ENCODE results near the gene GRM2. TPM values are rescaled to one million over a fixed set of nuclear protein-coding genes. Genes with fewer than 3 reads are reported as not detected.

GRM2 gene
- total RNA-seq, 2 experiments from 2014 or later = 0.06 to 0.29 TPM

DNA sequence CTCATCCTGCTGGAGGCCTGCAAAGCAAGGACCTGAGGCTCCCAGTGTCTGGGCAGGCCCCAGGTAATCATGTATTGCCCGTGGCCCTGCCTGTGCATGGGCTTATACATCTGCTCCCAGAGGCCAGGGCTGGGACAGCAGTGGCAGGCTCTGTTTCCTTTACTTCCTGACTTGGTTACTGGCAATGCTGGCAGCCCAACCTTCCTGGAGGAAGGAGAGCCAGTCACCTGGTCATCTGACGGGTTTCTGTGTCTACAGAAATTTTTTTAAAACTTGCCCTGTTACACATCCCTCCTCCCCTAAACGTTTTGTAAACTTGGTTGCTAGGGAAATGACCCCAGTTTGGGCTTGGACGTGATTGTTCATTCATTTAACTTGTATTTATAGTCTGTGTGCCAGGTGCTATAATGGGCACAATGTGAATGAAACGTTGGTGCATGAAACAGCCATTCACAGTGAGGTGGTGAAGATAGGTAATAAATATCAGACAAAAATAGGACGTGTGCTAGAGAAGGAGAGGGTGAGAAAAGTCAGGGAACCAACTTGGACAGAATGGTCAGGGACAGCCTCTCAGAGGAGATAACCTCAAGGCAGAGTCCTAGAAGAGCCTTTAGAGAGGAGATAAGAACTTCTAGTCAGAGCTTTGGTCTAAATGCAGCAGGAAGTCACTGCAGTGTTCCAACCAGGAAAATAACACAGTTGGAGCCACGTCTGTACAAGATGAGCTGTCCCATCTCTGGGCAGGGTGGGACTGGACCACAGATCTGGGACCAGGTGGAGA, 21.7 kb upstream of the GRM2 start:
- intact Hi-C loops (cut with micrococcal nuclease; ENCODE audit: unreplicated experiment) = no loop called here
- DNase-seq (ENCODE audit: low spot score) = no peak
- H3K27ac ChIP-seq (ENCODE audit: low read depth, low read length, poor library complexity, severe bottlenecking) = no peak overlapping the region

DNA sequence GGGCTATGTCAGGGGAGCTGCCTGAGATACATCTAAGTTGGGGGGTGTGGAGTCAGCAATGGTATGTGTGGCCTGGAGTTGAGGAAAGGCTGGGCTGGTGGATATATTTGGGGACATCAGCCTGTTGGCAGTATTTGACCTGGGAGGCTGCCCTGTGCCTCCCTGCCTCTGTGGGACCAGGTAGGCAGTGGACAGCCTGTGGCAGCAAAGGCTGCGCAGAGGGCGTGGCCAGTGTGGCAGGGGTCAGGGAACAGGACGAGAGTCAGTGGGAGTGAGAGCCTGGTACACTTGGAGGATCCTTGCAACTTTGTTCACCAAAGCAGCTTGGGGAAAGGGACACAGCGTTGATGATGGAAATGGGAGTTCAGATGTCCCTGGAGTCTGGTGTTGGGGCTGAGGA, 20.8 kb upstream of the GRM2 start:
- Histone ChIP-seq H3K4me3 (ENCODE audit: low read depth, low read length, poor library complexity, severe bottlenecking) (no peak overlapping the region), H3K9me3 (ENCODE audit: low read length) (no peaks in the 10 kb centered on the region), H3K36me3 (ENCODE audit: insufficient read depth, low read length) (peaks cover 78% of the 10 kb centered on the region), H3K9me2 (ENCODE audit: insufficient read depth, low read length) (no peaks in the 10 kb centered on the region), H4K20me1 (ENCODE audit: insufficient read depth, low read length) (no peaks in the 10 kb centered on the region), H3K27ac (ENCODE audit: low read depth, low read length, poor library complexity, severe bottlenecking) (no peak overlapping the region), H3K4me1 (ENCODE audit: insufficient read depth, low read length, poor library complexity, severe bottlenecking) (peaks cover 31% of the 10 kb centered on the region), H2AFZ (ENCODE audit: low read length) (no peak overlapping the region), H3K79me2 (ENCODE audit: insufficient read depth, low read depth, low read length) (no peaks in the 10 kb centered on the region), H3K4me2 (ENCODE audit: low read length) (peak overlapping the region; percentile 41)
- no peak for DNase-seq (ENCODE audit: low spot score)
- intact Hi-C loops (cut with micrococcal nuclease; ENCODE audit: unreplicated experiment) = no loop called here
- no TSS peak for BruUV-seq (replicated peaks)
- TF ChIP-seq EZH2phosphoT487 (IDR thresholded peaks at IDR 0.05; ENCODE audit: borderline replicate concordance, low read depth, low read length) = no peak
- TF ChIP-seq, protein P1, sequence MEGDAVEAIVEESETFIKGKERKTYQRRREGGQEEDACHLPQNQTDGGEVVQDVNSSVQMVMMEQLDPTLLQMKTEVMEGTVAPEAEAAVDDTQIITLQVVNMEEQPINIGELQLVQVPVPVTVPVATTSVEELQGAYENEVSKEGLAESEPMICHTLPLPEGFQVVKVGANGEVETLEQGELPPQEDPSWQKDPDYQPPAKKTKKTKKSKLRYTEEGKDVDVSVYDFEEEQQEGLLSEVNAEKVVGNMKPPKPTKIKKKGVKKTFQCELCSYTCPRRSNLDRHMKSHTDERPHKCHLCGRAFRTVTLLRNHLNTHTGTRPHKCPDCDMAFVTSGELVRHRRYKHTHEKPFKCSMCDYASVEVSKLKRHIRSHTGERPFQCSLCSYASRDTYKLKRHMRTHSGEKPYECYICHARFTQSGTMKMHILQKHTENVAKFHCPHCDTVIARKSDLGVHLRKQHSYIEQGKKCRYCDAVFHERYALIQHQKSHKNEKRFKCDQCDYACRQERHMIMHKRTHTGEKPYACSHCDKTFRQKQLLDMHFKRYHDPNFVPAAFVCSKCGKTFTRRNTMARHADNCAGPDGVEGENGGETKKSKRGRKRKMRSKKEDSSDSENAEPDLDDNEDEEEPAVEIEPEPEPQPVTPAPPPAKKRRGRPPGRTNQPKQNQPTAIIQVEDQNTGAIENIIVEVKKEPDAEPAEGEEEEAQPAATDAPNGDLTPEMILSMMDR (conservative IDR thresholded peaks at IDR 0.05; ENCODE audit: low read length) = no peak
- ChIA-PET POLR2A (interaction anchor here (0.7 kb wide), 1 partner anchor 1442 kb away, joined by 3 read pairs; no protein-coding TSS in a partner anchor), CTCF (ENCODE audit: unreplicated experiment) (no interaction called here)

More for the DNA sequence above, 21.7 kb upstream of the GRM2 start:
- Histone ChIP-seq H3K79me2 (ENCODE audit: insufficient read depth, low read depth, low read length) (no peaks in the 10 kb centered on the region), H3K36me3 (ENCODE audit: insufficient read depth, low read length) (peaks cover 70% of the 10 kb centered on the region), H2AFZ (ENCODE audit: low read length) (no peak overlapping the region), H3K4me2 (ENCODE audit: low read length) (no peak overlapping the region), H3K4me3 (ENCODE audit: low read depth, low read length, poor library complexity, severe bottlenecking) (no peak overlapping the region), H3K4me1 (ENCODE audit: insufficient read depth, low read length, poor library complexity, severe bottlenecking) (peaks cover 40% of the 10 kb centered on the region), H3K9me2 (ENCODE audit: insufficient read depth, low read length) (no peaks in the 10 kb centered on the region), H4K20me1 (ENCODE audit: insufficient read depth, low read length) (no peaks in the 10 kb centered on the region), H3K9me3 (ENCODE audit: low read length) (no peaks in the 10 kb centered on the region)
- no TSS peak for BruUV-seq (replicated peaks)
- ChIA-PET CTCF (ENCODE audit: unreplicated experiment) (no interaction called here), POLR2A (interaction anchor here (1.0 kb wide), 1 partner anchor 10 kb away, joined by 3 read pairs; no protein-coding TSS in a partner anchor)
- TF ChIP-seq, protein P1 (conservative IDR thresholded peaks at IDR 0.05; ENCODE audit: low read length) = no peak
- no peak for TF ChIP-seq EZH2phosphoT487 (IDR thresholded peaks at IDR 0.05; ENCODE audit: borderline replicate concordance, low read depth, low read length)
